ENCODE measurements around the gene KCNH6. TPM values are rescaled to one million over a fixed set of nuclear protein-coding genes. Genes with fewer than 3 reads are reported as not detected.

Gene KCNH6
- total and polyA plus RNA-seq, 9 of the 15 experiments (the other 6 are each of a cell fraction or from before 2014, with no cell fraction given) = not detected

GRCh38 chr17:63506627-63507026, 16.5 kb upstream of the KCNH6 start (continued):
- TF ChIP-seq RBM25 (IDR thresholded peaks at IDR 0.05; ENCODE audit: low read depth, low read length, severe bottlenecking) = peak; percentile 34

- Histone ChIP-seq H3K4me3 (no peak overlapping the region), H3K9me3 (replicated peaks; ENCODE audit: control insufficient read depth, insufficient read depth, low read depth, low read length) (no peaks in the 10 kb centered on the region), H3K4me1 (replicated peaks in 1 of 2; ENCODE audit: control insufficient read depth in 2 of 2, insufficient read depth in 2 of 2, low read length in 2 of 2) (no peaks in the 10 kb centered on the region; a peak in 1 of 5 replicates), H3K9me1 (ENCODE audit: control insufficient read depth, insufficient read depth, low read length) (no peaks in the 10 kb centered on the region), H3K79me2 (ENCODE audit: control insufficient read depth, insufficient read depth, low read length) (no peaks in the 10 kb centered on the region), H3K36me3 (ENCODE audit: control insufficient read depth, insufficient read depth, low read length) (no peaks in the 10 kb centered on the region), H4K20me1 (replicated peaks; ENCODE audit: control insufficient read depth, insufficient read depth, low read length) (peaks cover 6% of the 10 kb centered on the region), H3K9ac (ENCODE audit: insufficient read depth in 1 of 2, low read depth in 2 of 2, low read length in 2 of 2) (no peak overlapping the region), H3K27me3 (ENCODE audit: control insufficient read depth in 2 of 2, insufficient read depth in 2 of 2, low read length in 2 of 2) (peaks cover 42 to 69% of the 10 kb centered on the region in 2 experiments), H2AFZ (ENCODE audit: low read depth, low read length) (no peak overlapping the region), H3K27ac (ENCODE audit: extremely low read depth, low read depth, low read length) (no peak overlapping the region), H3K4me2 (ENCODE audit: insufficient read depth, low read length) (no peak overlapping the region)
- ChIA-PET POLR2A (interaction anchor here (0.7 to 1.0 kb wide), 3 partner anchors 12 to 848 kb away, joined by 3 read pairs; partner anchors contain the start of gene KCNH6), CTCF (ENCODE audit: low intra/inter-chr PET ratio) (no interaction called here)
- ATAC-seq (no peak), DNase-seq (ENCODE audit: extremely low read depth in 1 of 4, low spot score in 3 of 4) (no peak), FAIRE-seq (no peak)
- BruUV-seq (replicated peaks) = no TSS peak
- TF ChIP-seq HNRNPK (IDR thresholded peaks at IDR 0.05; ENCODE audit: low read depth, low read length, poor library complexity, severe bottlenecking) = no peak
- no peak for TF ChIP-seq ZNF3 (CRISPR knock-in tag; IDR thresholded peaks at IDR 0.05)
- no peak for TF ChIP-seq SMAD1 (IDR thresholded peaks at IDR 0.05; ENCODE audit: low read depth, low read length, partially characterized antibody)
- TF ChIP-seq KLF6 (CRISPR knock-in tag; IDR thresholded peaks at IDR 0.05; ENCODE audit: borderline replicate concordance) = no peak
- no peak for TF ChIP-seq CBX5 (IDR thresholded peaks at IDR 0.05; ENCODE audit: borderline replicate concordance, low read depth)
- TF ChIP-seq ERF (CRISPR knock-in tag; IDR thresholded peaks at IDR 0.05) = no peak
- TF ChIP-seq ZNF175 (CRISPR knock-in tag; IDR thresholded peaks at IDR 0.05; ENCODE audit: low read depth) = no peak
- TF ChIP-seq PREB (CRISPR knock-in tag; IDR thresholded peaks at IDR 0.05) = no peak
- intact Hi-C loops (cut with micrococcal nuclease) = no loop called here
- in situ Hi-C loops (cut with MboI) = no loop called here
- 6% methylated on average over 8 of the region's 8 CpGs for WGBS (ENCODE audit: insufficient coverage, low coverage, missing lambda C conversion rate)
Measured at GRCh38 chr17:63511331-63511730, 11.8 kb upstream of the KCNH6 start.
